ENCODE results near the gene DOK5.
"Not testable (repeated sequence)": the region's sequence is repeated elsewhere in the genome, so short reads cannot be mapped to it uniquely, and the experiment has no call there.

Gene DOK5

DNA sequence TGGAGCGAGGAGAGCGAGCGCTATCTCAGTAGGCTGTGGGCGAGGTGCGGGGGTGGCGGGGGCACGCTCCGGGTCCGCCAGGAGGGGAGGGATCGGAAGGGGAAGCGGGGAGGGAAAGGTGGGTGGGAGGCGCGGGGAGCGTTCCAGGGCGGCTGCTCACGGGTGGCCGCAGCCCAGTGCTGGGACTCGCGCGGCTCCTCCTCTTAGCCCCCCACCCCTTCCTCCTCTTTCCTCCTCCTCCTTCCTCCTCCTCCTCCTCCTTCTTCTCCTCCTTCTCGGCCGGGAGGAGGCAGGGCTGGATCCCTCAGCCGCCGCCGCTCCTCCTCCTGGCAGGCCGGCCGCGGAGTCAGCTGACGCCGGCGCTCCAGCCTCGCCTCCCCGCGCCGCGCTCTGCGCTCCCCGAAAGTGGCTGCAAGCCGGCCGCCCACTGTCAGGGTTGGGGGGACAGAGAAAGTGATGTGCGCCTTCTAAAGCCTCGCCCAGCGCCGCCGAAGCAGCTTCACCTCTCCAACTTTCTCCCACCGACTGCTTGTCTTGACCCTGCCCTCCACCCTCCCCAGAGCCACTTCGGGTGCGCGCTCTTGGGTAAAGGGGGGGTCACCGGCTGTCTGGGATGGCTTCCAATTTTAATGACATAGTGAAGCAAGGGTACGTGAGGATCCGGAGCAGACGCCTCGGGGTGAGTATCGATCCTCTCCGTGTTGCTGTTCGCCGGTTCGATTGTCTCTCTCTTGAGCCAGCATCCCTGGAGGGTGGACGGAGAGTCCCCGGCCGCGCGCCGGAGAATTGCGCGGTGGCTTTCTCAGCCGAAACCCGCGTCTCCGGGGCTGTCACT lies at the start of gene DOK5:
DOK5 (plus strand) TSS at position 260 of the 835 bp plus-strand sequence; CDS start at position 614, 354 bp downstream.
- FAIRE-seq: no peak

DNA sequence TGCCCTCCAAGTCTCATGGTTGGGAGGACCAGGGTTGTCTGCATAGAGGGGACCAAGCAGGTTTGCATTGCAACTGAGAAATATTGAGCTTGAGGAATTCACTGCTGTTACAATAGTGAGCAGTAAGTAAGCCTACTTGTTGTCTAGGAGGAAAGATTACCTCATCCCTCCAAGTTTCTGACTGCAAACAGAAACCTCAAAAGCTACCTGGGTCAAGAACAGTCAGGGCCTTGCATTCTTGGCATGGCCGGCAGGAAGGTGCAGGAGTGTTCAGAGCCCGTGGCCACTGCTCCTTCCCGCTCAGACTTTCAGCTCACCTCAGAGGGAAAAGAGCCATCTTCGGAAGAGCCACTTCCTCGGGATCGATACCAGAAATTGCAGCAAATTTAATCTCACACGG lies 46.0 kb upstream of the DOK5 start:
- no peak for FAIRE-seq

- no peak for FAIRE-seq
Measured at GRCh38 chr20:54431156-54431944, 44.0 kb upstream of the DOK5 start.

GRCh38 chr20:54432966-54433365 lies 42.4 kb upstream of the DOK5 start:
- no peak for FAIRE-seq

- no peak for FAIRE-seq
Measured at GRCh38 chr20:54433636-54434035, 41.8 kb upstream of the DOK5 start.

DNA sequence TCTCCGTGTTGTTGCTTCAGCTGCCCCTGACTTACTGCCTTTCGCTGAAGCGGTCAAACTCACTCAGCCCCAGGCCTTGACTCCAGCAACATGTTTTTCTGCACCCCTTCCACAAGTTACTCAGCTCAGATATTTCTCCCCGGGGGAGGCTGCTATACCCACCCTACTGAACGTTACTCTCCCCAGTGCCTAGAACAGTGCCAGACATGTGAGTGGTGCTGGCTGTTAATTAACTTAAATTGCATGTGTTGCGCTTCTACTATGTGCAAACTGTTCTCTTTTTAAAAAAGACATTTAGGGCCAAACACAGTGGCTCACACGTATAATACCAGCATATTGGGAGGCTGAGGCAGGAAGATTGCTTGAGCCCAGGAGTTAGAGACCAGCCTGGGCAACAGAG lies 41.2 kb upstream of the DOK5 start:
- no peak for FAIRE-seq

GRCh38 chr20:54435015-54435414 lies 40.4 kb upstream of the DOK5 start:
- FAIRE-seq: no peak

- not testable (repeated sequence) for FAIRE-seq
Measured at GRCh38 chr20:54436410-54436809, 39.0 kb upstream of the DOK5 start.

DNA sequence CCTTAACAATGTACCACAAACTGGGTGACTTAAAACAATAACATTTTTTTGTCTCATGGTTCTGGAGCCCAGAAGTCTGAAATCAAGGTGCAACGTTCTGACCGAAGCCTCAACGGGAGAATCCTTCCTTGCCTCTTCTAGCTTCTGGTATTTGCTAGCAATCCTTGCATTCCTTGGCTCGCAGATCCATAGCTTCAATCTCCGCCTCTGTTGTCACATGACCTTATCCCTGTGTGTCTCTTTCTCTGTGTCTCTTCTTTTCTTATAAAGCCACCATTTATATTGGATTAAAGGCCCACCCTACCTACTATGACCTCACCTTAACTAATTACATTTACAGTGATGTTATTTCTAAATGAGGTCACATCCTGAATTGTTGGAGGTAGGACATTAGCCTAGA lies 37.2 kb upstream of the DOK5 start:
- no peak for FAIRE-seq

- no peak for FAIRE-seq
Measured at GRCh38 chr20:54450207-54450606, 25.2 kb upstream of the DOK5 start.

- FAIRE-seq: no peak
Measured at GRCh38 chr20:54451171-54451570, 24.2 kb upstream of the DOK5 start.

DNA sequence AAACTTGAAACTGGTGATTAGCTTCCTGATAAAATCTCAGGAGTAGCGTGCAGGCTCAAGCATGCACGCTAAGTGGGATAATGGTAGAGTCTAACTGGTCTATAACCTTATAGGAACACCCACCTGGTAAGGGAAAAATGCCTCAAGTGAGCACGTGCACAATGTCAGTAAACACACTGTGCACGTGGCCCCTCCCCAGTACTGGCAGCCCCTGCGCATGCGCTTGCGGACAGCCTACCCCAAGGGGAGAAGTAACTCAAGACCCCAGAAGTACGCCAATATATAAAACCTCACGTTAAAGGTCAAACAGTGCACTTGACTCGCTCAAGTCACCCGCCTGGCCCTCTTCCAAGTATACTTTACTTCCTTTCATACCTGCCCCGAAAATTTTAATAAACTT lies 23.1 kb upstream of the DOK5 start:
- no peak for FAIRE-seq

GRCh38 chr20:54454982-54455381 lies 20.4 kb upstream of the DOK5 start:
- FAIRE-seq: no peak

DNA sequence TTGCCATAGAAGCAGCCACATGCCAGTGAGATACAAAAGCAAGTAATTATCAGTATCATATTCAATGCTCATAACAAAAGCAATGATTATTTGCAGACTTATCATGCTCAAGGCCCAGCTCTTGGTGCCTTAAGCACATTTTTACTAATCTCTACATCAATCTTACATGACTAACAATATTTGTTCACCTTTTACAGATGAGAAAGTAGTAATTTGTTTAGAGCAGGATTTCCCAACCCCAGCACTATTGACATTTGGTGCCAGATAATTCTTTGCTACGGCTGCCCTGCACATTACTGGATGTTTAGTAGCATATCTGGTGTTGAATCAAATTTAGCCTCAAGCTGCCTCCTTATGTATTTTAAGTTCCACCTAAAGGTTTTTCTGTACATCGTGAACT lies 19.0 kb upstream of the DOK5 start:
- FAIRE-seq: no peak

GRCh38 chr20:54456961-54457360 lies 18.4 kb upstream of the DOK5 start:
- no peak for FAIRE-seq

DNA sequence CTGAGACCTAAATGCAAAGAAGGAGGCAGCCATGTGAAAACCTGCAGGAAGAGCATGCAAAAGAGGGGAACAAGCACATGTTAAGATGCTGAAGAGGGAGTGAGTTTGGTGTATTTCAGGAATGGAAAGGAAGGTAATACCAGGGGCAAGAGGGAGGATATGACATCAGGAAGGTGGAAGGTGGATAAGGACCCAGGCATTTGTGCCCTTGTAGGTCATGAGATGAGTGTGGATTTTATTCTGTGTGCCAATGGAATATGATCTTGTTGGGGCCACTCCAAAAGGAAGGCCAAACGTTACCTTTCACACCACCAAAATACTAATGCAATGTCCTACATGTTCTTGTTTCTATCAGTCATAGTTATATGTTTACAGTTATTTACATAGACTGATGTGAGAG lies 17.2 kb upstream of the DOK5 start:
- FAIRE-seq: no peak

- FAIRE-seq: no peak
Measured at GRCh38 chr20:54459279-54459678, 16.1 kb upstream of the DOK5 start.

DNA sequence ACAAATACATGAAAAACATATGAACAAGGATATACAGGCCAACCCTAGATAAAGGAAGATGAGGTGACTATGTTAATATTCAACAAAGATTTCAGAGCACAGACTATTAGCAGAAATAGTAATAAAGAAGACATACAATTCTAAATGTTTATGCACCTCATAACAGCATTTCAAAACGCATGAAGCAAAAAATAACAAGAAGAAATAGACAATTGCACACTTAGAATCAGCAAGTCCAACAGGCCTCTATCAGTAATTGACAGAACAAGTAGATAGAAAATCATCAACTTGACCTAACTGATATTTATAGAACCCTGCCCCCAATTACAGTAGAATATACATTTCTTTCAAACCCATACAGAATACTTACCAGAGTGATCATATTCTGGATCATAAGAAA lies 11.4 kb upstream of the DOK5 start:
- FAIRE-seq: no peak

DNA sequence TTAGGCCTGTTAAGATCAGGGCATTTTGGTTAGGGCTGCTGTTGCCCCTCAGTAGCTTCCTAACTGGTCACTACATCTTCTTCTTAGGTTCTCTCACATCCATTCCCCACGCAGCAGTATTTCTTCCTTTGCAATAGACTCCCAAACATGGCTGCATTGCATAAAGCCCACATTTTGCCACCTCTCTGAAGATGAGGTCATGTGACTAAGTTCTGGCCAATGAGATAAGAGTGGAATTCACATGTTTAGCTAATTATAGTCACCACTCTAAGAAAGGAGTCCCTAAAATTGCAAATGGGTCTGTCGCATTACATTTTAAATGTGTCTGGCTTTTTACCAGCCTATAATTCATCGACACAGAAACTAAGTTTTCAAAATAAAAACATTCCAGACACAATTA lies 9.3 kb upstream of the DOK5 start:
- FAIRE-seq: no peak

GRCh38 chr20:54467622-54468021 lies 7.8 kb upstream of the DOK5 start:
- FAIRE-seq: no peak

DNA sequence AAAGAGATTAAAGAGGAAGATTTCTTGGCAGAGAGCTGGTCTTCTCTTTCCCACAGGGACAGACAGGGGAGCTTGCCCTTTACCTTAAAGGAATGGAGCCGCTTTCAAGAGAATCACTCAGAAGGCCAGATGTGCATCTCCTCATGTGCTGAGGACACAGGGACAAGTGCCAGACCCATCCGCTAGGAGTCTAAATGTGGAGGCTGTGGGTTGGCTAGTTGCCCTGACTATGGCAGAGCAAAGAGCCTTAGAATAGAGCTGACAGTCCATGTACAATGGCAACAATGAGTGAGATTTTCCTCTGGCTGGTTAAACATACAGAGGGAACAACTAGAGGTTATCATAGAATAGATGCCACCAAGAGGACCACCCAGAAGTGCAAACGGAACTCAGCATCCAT lies 7.3 kb upstream of the DOK5 start:
- FAIRE-seq: no peak

DNA sequence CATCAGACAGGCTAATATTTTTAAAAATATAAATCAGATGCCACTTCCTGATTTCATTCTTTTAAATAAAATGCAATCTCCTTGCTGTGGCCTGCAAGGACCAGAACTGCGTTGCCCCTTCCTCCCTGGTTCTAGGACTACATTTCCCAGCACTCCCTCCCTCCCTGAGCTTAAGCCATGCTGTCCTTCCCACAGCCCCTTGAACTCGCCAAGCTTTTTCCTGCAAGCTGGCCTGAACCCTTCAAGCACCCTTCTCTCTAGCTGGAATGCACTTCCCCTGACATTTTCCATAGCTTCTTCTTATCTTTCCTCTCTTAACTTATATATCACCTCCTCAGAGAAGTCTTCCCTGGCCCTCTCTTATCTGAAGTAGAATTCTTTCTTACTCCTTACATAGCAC lies 6.1 kb upstream of the DOK5 start:
- FAIRE-seq: no peak

- no peak for FAIRE-seq
Measured at GRCh38 chr20:54469952-54470351, 5.4 kb upstream of the DOK5 start.

DNA sequence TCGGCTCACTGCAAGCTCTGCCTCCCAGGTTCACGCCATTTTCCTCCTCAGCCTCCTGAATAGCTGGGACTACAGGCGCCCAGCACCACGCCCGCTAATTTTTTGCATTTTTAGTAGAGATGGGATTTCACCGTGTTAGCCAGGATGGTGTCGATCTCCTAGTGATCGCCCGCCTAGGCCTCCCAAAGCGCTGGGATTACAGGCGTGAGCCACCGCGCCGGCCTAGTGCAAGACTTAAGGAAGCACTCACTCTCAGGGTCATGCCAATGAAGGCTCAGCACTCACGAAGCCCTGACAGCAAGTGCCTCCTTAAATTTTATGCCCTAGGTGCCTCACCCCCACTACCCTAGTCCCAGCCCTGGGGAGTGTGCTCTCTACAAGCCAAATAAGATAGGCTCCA lies 4.7 kb upstream of the DOK5 start:
- FAIRE-seq: no peak

Data from G401.6 (cell line).